DOHH2 (cell line): ENCODE data around the gene TNS1.

Source experiments
- H3F3A ChIP-seq: fragments of 200-600 bp; sonication (generic), shearing (Covaris generic); 2 replicates; pipeline ENCODE4 v1.6.0; 2016; ENCODE audit warnings: antibody characterized with exemption, mild to moderate bottlenecking; ENCODE audit not compliant: control insufficient read depth, insufficient read depth
- H3K27ac ChIP-seq: fragments of 200-600 bp; sonication (generic); 2 replicates; pipeline ENCODE4 v1.5.1; 2014; ENCODE audit warnings: low read depth, mild to moderate bottlenecking, low read length, moderate library complexity
- H3K27me3 ChIP-seq: fragments of 200-600 bp; sonication (generic); 2 replicates; pipeline ENCODE4 v1.6.1; 2014; ENCODE audit warnings: mild to moderate bottlenecking, low read length, mixed read lengths; ENCODE audit not compliant: control insufficient read depth
- H3K36me3 ChIP-seq: fragments of 200-600 bp; sonication (generic); 2 replicates; pipeline ENCODE4 v1.6.1; 2014; ENCODE audit warnings: mild to moderate bottlenecking, low read length, moderate library complexity, mixed read lengths; ENCODE audit not compliant: control insufficient read depth
- H3K4me1 ChIP-seq: fragments of 200-600 bp; sonication (generic); 2 replicates; pipeline ENCODE4 v1.6.1; 2014; ENCODE audit warnings: mild to moderate bottlenecking, low read length, mixed read lengths; ENCODE audit not compliant: control insufficient read depth
- H3K4me2 ChIP-seq: fragments of 200-600 bp; sonication (generic); 2 replicates; pipeline ENCODE4 v1.6.0; 2014; ENCODE audit warnings: mild to moderate bottlenecking, low read length, moderate library complexity
- H3K4me3 ChIP-seq: fragments of 200-600 bp; sonication (generic); 2 replicates; pipeline ENCODE4 v1.5.1; 2014; ENCODE audit warnings: mild to moderate bottlenecking, low read length, mixed read lengths
- H3K79me2 ChIP-seq: fragments of 200-600 bp; sonication (generic); 2 replicates; pipeline ENCODE4 v1.6.1; 2014; ENCODE audit warnings: mild to moderate bottlenecking, low read length, mixed read lengths; ENCODE audit not compliant: control insufficient read depth
- H3K9me2 ChIP-seq: fragments of 200-600 bp; sonication (generic); replicated peaks from 2 replicates; pipeline ENCODE4 v1.6.1; 2014; ENCODE audit warnings: mild to moderate bottlenecking, low read length, mixed read lengths; ENCODE audit not compliant: control insufficient read depth
- H3K9me3 ChIP-seq: fragments of 200-600 bp; sonication (generic); 2 replicates; pipeline ENCODE4 v1.6.1; 2014; ENCODE audit warnings: antibody characterized with exemption, low read length, mixed read lengths; ENCODE audit not compliant: control insufficient read depth, insufficient read depth
- H4K20me1 ChIP-seq: fragments of 200-600 bp; sonication (generic); 2 replicates; pipeline ENCODE4 v1.6.0; 2014; ENCODE audit warnings: low read depth, mild to moderate bottlenecking, antibody characterized with exemption, low read length, moderate library complexity; ENCODE audit not compliant: control insufficient read depth, insufficient read depth
- CTCF ChIP-seq: fragments of 200-600 bp; sonication (generic); IDR thresholded peaks from one replicate; pipeline ENCODE4 v1.5.1; 2014; ENCODE audit warnings: antibody characterized with exemption, mild to moderate bottlenecking, low read depth, low read length; ENCODE audit not compliant: poor library complexity, severe bottlenecking
- EZH2phosphoT487 ChIP-seq: fragments of 200-600 bp; sonication (generic); IDR thresholded peaks from 2 replicates; pipeline ENCODE4 v1.6.1; 2017; ENCODE audit warnings: borderline replicate concordance, mild to moderate bottlenecking, antibody characterized with exemption, low read length, moderate library complexity, mixed read lengths

TNS1 gene

GRCh38 chr2:217929272-217929671 lies 73.5 kb downstream of the TNS1 start:
- Histone ChIP-seq H3K9me3 (no peaks in the 10 kb centered on the region), H3K4me1 (no peaks in the 10 kb centered on the region), H3K79me2 (no peaks in the 10 kb centered on the region), H3K4me2 (no peak overlapping the region), H3K27me3 (no peaks in the 10 kb centered on the region), H3K36me3 (no peaks in the 10 kb centered on the region), H3K9me2 (no peaks in the 10 kb centered on the region), H3K4me3 (no peak overlapping the region), H3F3A (no peaks in the 10 kb centered on the region), H3K27ac (no peak overlapping the region), H4K20me1 (no peaks in the 10 kb centered on the region)
- TF ChIP-seq EZH2phosphoT487 (no peak), CTCF (no peak)

GRCh38 chr2:217928324-217929181 lies 74.2 kb downstream of the TNS1 start:
- Histone ChIP-seq H3K4me2 (no peak overlapping the region), H3K4me1 (no peaks in the 10 kb centered on the region), H3K9me3 (no peaks in the 10 kb centered on the region), H4K20me1 (no peaks in the 10 kb centered on the region), H3F3A (no peaks in the 10 kb centered on the region), H3K27me3 (no peaks in the 10 kb centered on the region), H3K9me2 (no peaks in the 10 kb centered on the region), H3K4me3 (no peak overlapping the region), H3K79me2 (no peaks in the 10 kb centered on the region), H3K36me3 (no peaks in the 10 kb centered on the region), H3K27ac (no peak overlapping the region)
- TF ChIP-seq EZH2phosphoT487 (no peak), CTCF (no peak)

GRCh38 chr2:217927601-217928323 lies 75.0 kb downstream of the TNS1 start:
- no peaks in the 10 kb centered on the region for H3K27me3 ChIP-seq
- no peaks in the 10 kb centered on the region for H4K20me1 ChIP-seq
- H3K9me2 ChIP-seq: no peaks in the 10 kb centered on the region
- H3F3A ChIP-seq: no peaks in the 10 kb centered on the region
- H3K79me2 ChIP-seq: no peaks in the 10 kb centered on the region
- no peaks in the 10 kb centered on the region for H3K36me3 ChIP-seq
- H3K4me1 ChIP-seq: no peaks in the 10 kb centered on the region
- no peak for TF ChIP-seq CTCF
- TF ChIP-seq EZH2phosphoT487: no peak
- no peak overlapping the region for H3K27ac ChIP-seq
- H3K4me3 ChIP-seq: no peak overlapping the region
- H3K4me2 ChIP-seq: no peak overlapping the region
- H3K9me3 ChIP-seq: no peaks in the 10 kb centered on the region
